ENCODE measurements around the gene DCAF12.

DNA sequence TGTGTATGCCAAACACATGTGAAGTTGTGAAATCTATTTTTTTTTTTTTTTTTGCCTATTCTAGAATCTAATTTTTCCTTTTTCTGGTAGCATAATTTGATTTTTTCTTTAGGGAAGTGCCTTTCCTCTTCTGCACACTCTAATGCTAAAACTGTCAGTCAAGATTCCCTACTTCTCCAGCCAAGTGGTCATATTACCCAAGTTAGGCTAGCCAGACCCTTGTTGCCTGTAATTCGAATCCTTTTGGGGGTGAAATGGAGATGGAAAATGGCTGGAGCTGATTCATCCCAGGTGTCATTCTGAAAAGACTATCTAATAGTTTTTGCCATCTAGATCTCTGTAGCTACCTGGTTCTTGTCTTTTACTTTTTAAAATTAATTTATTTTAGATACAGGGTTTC lies 27.6 kb upstream of the DCAF12 start:
- TF ChIP-seq, protein P1, sequence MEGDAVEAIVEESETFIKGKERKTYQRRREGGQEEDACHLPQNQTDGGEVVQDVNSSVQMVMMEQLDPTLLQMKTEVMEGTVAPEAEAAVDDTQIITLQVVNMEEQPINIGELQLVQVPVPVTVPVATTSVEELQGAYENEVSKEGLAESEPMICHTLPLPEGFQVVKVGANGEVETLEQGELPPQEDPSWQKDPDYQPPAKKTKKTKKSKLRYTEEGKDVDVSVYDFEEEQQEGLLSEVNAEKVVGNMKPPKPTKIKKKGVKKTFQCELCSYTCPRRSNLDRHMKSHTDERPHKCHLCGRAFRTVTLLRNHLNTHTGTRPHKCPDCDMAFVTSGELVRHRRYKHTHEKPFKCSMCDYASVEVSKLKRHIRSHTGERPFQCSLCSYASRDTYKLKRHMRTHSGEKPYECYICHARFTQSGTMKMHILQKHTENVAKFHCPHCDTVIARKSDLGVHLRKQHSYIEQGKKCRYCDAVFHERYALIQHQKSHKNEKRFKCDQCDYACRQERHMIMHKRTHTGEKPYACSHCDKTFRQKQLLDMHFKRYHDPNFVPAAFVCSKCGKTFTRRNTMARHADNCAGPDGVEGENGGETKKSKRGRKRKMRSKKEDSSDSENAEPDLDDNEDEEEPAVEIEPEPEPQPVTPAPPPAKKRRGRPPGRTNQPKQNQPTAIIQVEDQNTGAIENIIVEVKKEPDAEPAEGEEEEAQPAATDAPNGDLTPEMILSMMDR (IDR thresholded peaks at IDR 0.05) = no peak
- no peak for TF ChIP-seq POLR2AphosphoS5 (IDR thresholded peaks at IDR 0.05)

Data from breast epithelium (tissue), 3 donors.